A172 (cell line): ENCODE measurements around the gene SLC31A1. TPM values are rescaled to one million over a fixed set of nuclear protein-coding genes. Genes with fewer than 3 reads are reported as not detected.
"Not testable (repeated sequence)": the region's sequence is repeated elsewhere in the genome, so short reads cannot be mapped to it uniquely, and the experiment has no call there.

Experiments used
- DNase-seq: peaks from one replicate; pipeline ENCODE4 v3.0.0-alpha.2; 2015; ENCODE audit warnings: low spot score
- total RNA-seq: library from RNA; depleted of rRNA; stranded (reverse); fragments of >200 nt; shearing (Covaris generic); gene quantifications from 2 replicates; pipeline ENCODE4 v1.2.3, GENCODE V29; 2014

SLC31A1 gene
- total RNA-seq, 1 experiment from 2014 or later, result 15.3 TPM

DNA sequence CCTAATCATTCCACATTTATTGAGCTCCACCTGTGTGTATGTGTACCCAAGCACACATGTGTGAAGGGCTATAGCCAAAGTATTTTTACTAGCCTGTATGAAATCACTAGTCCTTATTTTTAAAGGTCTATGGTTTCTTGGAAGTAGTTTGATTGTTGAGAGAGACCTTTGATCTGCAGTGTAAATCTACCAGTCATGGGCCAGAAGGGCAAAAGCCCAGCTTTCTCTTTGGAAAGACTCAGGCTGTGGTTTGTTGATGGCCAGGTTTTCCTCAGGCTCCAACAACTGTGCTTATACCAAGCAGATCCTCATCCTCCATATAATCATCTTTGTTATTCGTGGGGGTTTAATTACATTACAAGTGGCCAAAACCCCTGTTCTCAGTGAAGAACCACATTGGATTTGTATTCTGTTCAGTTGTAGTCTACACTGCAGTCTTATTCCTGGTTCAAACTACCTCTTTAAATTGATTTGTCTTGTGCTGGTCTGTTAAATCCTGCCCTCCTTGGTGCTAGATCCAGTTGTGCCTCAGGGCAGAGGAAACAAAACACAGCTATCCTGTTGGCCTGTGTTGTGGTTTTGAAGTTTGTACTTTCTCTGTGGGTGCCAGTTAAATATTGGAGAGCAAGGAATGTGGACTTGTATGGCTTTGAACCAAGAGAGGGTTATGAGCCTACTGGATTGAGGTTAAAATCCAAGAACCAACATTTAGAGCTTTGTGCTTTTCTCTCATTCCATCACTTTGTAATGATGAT lies 40.8 kb downstream of the SLC31A1 start:
- no peak for DNase-seq

DNA sequence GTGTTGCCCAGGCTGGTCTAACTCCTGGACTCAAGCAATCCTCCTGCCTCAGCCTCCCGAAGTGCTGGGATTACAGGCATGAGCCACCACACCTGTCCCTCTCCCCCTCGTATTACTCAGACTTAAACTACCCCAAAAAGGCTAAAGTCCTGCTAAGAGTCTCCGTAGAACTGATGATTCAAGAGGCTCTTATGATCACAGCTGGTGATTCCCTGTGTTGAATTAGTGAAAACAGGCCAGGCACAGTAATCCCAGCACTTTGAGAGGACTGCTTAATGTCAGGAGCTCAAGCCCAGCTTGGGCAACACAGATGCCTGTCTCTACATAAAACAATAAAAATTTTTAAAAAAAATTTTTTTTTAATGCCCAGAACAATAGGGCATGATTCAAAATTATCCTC lies 44.8 kb downstream of the SLC31A1 start:
- DNase-seq, result no peak

DNA sequence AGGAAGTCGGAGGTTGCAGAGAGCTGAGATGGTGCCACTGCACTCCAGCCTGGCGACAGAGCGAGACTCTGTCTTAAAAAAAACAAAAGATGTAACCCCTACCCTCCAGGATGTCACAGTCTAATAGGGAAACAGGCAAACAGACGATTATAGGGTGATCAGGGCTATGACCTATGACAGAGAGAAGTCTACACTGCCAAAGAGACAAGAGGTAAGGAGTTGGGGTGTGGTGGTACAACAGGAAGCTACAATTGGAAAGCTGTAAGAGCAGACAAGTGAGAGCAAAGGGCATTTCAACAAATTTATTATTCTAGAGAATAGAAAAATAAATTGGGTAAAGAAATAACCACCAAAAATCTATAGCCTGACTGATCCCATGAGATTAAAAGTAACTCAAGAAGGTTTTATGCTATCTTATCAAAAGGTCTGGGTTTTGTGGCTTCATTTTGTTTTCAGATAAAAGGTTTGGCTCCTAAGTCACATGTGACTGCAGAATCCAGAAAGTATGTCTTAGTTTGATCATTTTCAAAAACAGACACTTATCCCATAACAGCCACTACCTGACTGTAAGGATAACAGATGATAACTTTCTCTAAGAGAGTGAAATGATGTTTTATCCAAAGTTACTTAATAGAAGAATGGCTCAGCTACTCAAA lies 46.7 kb downstream of the SLC31A1 start:
- DNase-seq, result no peak

DNA sequence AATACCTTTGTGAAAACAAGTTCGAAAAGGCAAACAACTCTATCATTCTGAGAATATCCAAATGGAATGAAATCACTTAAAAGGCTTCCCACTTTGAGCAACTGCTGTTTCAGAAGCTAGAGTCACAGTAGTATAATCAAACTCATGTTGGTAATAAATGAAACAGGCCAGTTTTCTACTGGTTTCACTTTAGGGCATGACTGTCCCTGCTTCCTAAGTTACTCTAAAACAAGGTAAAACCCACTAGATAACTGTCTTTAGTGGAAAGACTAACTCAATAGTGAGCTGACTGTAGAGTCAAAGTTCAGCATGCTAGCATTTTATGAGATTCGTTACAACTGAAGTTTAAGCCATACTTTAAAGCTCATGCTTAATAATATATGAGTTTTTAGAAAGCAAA lies 48.0 kb downstream of the SLC31A1 start:
- no peak for DNase-seq

DNA sequence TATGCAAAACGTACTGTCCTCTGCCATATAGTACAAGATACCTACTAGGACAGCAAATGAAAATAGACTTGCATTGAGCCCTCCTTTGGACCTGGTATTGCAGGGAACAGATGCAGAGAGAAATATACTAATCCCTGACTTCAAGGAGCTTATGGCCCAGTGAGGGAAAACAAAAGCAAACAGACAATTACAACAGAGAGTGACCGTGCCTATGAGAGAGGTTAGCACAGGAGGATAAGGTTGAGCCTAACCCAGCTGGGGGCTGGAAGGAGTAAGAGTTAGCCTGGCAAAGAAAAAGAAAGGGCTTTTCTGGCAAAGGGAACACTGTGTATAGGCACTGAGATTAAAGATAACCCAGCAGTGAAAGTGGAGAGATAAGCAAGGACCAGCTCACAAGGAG lies 48.5 kb downstream of the SLC31A1 start:
- DNase-seq, result no peak

DNA sequence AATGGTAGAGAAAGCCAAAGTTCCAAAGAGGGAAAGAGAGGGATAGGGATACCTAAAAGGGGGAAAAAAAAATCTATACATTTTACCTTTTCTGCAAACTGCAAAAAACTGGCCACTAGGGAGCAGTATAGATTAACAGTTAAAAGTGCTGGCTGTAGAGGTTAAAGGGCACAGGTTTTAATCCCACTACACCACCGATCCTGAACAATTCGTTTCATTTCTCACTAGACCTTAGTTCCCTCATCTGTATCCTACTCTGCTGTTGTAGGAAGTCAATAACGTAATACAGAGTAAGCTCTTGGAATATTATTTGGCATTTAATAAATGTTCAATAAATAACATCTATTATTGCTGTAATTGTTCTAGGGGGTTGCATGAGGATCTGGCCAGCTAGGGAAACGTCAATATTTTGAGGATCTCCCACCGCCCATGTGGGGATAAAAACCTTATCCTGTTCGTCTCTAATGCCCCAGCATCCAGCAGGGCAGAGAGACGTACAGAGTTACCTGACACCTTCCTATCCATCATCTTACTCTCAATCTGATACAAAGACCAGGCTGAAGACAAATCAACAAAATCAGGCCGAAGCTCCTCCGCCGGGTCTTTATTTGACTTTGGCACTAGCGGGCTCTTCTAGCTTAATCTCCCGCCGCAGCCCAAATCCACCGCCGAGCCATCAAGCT lies 53.3 kb downstream of the SLC31A1 start:
- DNase-seq, result peak; percentile 44

DNA sequence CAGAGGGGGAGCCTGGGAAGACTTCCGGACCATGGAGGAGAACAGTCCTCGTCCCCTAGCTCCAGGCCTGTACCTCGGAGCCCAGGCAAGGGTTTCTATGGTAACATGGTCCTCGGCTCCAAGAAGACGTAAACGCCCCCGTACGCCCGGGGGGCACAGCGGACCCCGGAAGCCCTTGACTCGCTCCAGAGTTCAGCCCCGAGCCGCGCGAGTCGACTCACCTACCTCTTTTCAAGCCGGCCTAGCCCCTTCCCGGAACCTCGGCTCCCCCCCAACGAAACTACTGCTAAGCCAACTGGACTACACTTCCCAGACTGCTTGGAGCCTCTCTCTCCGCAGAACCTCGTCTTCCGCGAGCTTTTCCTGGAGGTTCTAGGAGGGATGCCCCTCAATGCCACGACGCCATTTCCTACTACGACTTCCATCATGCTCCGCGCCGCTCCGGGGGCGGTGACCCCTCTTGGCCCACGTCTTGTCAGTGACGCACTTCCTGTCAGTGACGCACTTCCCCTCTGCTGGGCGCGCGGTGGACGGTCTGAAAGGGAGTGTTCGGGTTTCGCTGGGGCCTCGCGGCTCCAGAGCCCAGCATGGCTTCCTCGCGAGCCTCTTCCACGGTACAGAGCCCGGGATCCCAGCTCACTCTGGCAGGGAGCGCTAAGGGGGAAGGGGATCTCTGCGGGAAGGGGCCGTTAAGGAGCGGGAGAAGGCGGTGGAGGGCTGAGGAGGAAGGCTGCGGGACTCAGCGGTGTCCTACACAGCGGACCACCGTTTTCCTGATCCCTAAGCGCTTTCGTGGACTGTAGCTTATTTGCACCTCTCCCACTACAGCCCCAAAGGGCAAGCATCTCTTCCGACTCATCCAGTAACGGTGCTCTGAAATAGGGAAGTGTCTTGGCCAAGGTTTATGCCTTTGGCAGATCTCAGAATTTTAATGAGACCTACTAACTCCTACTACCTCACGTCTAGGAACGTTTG lies 54.1 kb downstream of the SLC31A1 start, which contains the start of the genes CDC26 and PRPF4:
Gene CDC26, minus strand, starts transcription at position 416 of the 975 bp plus-strand sequence. CDS start 3,065 bp downstream, outside the sequence.
Gene PRPF4, plus strand, starts transcription at position 502 of the 975 bp plus-strand sequence. Its CDS starts 86 bp downstream, at position 588.
- DNase-seq, result peak; percentile 92

DNA sequence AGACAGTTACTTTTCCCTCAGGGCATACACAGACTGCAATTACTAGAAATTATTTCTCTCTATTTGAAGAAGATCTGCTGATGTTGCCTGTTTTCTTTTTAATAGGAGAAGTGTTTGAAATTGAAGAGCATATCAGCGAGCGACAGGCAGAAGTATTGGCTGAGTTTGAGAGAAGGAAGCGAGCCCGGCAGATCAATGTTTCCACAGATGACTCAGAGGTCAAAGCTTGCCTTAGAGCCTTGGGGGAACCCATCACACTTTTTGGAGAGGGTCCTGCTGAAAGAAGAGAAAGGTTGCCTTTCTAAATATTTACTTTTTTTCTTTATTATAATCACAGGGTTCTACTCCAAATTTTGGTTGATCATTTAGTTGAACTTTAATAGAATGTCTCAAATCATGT lies 57.5 kb downstream of the SLC31A1 start:
- DNase-seq, result no peak

DNA sequence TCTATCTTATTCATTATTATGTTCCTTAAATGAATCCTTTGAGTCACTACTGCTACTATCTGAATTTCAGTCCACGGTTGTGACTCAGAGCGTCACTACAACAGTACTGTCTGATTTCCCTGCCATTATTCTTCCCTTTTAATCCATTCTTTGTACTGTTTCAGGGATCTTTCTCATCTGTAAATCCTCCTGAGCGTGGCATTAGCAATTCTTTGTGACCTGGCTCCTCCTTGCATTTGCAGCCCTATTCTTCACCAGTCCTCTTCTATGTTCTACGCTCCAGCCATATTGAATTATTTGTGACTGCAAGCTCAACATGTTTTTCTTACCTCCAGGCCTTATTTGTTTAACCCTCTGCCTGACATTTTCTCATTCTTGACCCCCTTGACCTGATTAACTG lies 60.0 kb downstream of the SLC31A1 start:
- no peak for DNase-seq

DNA sequence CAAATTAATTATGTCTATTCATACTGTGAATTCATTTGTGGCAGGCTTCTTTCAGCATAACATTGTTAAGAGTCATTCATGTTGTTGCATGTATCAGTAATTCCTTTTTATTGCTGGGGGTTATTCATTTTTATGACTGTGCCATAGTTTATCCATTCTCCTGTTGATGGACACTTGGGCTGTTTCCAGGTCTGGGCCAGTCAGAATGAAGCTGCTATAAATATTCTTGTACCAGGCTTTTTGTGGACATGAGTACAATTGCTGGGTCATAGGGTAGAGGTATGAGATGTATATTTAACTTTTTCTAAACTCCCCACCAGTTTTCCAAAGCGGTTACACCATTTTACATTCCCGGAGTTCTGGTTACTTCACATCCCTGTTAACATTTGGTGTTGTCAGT lies 67.7 kb downstream of the SLC31A1 start:
- DNase-seq, result no peak

DNA sequence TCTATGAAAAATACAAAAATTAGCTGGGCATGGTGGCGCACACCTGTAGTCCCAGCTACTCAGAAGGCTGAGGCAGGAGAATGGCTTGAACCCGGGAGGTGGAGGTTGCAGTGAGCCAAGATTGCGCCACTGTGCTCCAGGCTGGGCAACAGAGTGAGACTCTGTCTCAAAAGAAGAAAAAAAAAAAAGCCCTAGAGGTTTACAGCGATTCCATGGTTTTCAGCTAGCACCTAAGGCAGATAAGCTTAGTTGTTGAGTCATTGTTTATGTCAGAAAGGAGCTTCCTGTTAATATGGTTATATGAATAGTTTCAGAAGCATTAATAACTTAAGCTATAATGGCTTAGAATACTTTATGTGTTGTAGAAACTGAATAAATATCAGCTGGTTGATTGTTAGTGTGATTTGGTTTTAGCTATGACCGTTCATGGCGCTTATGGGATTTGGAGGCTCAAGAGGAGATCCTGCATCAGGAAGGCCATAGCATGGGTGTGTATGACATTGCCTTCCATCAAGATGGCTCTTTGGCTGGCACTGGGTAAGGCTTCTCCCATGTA lies 68.8 kb downstream of the SLC31A1 start:
- DNase-seq, result no peak

DNA sequence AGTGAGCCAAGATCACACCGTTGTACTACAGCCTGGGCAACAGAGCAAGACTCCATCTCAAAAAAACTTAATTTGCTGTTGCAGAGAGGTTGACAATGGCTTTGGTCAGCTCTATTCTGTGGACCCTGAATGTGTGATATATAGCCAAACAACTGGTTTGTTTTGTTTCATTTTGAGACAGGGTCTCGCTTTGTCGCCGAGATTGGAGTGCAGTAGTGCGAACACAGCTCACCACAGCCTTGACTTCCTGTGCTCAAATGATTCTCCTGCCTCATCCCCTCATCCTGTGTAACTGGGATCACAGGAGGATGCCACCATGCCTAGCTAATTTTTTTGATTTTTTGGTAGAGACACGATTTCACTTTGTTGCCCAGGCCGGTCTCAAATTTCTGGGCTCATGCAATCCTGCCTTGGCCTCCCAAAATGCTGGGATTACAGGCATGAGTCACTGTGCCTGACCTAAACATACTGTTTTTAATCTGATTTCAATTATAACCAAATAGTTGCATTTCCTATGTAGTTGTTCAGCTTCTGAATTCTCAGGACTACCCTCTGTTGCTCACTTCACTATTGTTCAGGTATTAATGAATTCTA lies 72.0 kb downstream of the SLC31A1 start:
- DNase-seq, result no peak

DNA sequence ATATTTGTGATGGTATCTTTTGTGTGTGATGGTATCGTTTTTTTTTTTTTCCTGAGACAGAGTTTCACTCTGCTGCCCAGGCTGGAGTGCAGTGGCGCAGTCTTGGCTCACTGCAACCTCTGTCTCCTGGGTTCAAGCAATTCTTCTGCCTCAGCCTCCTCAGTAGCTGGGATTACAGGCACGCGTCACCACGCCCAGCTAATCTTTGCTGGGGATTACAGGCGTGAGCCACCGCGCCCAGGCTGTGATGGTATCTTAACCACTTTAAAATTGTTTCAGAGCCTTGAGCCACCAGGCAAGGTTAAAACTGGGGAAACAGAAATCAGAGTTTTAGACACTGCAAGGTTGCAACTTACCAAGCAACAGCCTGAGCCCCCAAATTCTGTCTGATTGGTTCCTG lies 74.9 kb downstream of the SLC31A1 start:
- not testable (repeated sequence) for DNase-seq

DNA sequence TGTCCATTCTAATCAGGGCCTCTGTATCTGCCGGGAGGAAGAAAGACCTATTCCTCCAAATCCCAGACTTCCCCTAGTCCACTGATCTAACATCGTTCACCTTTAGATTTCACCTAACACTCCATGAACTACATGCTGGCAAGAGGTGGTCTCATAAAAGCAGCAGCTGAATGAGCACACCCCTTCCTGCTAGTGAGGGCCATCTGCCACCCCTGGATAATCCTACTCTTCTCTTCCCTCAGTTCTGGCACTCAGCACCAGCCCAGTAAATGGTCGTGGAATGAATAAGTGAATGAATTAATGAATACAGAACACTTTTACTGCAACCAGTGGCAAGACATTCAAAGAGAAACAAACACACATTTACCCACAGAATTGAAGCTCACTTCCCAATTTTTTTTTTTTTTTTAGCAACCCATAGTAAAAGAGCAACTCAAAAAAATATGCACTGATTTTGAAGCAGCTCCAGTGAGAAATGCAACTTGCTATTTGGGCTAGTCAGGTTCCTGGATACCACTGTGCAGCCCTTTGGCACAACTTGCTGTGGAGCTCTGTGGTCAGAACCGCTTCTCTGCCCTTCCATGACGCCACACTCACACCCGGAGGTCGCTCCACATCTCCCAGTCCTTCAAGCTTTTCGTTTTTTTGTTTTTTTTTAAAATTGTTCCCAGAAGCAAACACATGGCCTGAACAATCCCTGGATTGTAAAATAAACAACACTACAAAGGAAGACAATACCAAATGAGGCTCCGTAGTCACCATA lies 75.6 kb downstream of the SLC31A1 start:
- DNase-seq, result no peak

DNA sequence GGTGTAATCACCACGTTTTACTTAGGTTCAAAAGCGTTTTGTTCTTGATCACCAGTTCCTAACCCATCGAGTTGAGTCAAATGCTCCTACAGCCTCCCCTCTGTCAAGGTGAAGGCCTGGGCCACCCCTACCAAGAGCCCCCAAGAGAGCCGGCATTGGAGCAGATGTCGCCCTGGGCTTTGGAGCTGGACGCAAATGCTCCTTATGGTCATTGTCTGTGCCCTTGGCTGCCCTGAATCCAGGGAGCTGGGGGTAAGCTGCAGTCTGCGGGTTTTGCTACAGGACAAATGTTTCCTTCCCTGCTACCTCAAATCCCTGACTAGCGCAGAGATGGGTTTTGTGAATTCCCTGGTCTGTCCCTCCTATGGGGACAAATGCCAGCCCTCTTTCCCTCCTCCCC lies 77.0 kb downstream of the SLC31A1 start:
- DNase-seq, result no peak

DNA sequence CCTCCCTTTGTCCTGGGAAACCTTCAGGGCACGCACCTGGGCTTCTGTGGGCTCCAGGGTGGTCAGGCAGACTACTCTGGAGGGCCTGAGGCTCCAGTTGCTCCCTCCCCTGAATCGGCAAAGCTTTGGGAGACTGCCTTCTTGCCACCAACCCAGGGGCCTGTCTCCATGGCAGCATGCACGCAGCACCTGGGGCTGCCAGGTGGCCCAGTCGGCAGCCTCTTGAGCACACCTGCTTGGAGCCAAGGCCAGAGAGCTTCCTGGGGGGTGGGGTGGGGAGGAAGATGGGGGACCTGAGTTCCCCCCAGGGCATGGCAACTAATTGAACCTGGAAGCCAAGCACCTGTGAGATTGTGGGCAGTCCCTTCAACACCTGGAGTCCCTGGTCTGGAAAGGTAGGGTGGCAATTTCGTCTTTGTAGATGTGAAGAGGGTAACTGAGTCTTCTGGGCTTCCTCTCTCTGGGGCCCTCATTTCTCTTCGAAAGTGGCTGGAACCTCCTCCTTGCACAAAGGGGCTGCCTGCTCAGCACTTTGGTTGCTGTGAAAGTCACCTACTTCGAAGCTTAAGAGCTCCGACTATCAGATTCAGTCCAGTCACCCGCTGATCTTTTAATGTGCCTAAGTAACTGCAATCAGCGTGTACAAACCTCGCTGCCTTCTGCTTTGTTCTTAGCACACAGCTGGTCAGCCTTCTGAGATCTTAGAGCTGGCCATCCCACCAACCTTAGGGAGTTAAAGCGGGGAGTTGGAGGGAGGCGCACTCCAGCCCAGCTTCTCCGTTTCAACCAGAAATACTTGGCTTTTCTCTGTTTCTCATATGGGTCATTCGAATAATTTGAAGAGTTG lies 77.8 kb downstream of the SLC31A1 start:
- no peak for DNase-seq

DNA sequence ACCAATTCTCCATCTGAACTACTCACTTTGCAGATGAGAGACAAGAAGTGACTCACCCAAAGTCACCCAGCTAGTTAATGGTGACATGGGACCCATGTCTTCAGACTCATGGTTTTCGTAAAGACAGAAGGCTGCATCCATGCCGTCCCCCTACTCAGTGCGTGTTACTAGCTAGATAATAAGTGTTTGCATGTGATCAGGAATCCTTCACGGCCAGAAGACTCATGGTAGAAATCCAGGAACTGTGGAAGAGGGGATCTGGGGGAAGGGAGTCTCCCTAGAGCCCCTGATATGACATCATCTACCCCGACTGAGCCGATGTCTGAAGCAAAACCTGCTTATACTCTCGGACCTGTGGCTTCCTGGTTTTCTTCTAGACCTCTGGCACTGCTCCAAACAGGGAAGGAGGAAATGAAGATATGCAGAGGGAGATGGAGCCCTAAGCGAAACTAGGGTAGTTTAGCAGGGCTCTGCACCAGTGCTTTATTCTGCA lies 78.5 kb downstream of the SLC31A1 start:
- no peak for DNase-seq

DNA sequence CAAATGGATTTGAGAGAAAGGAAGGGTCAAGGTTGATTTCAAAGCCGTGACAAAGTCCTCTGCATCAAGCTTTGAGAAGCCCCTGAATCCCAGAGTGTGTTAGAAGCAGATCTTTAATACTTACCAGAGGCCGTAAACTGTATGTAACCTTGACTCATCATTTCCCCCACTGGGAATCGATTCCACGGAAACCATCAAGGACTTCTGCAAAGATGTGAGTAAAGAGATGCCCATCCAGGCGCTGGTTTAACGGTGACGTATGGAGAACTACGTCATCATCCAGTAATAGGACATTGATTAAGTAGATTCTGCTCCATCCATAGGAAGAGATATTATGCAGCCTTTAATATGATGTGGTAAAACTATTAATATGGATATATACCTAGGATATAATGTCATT lies 80.2 kb downstream of the SLC31A1 start:
- no peak for DNase-seq
